ENCODE results near the gene ATAD3C.

The ATAD3C gene

GRCh38 chr1:1438531-1439381 lies 10.7 kb upstream of the ATAD3C start:
- peak overlapping the region; percentile 37 for H2AK5ac ChIP-seq (ENCODE audit: low read length, severe bottlenecking)
- peaks cover 69% of the 10 kb centered on the region for H3K4me1 ChIP-seq (ENCODE audit: control insufficient read depth, insufficient read depth, low read depth, low read length)
- H3K27ac ChIP-seq (ENCODE audit: low read length, poor library complexity, severe bottlenecking) = peak overlapping the region; percentile 88
- peak overlapping the region; percentile 43 for H4K91ac ChIP-seq (ENCODE audit: low read length)
- H3K36me3 ChIP-seq (ENCODE audit: control insufficient read depth in 1 of 2, insufficient read depth in 2 of 2, low read depth in 1 of 2, low read length in 2 of 2) = peaks cover 0 to 52% of the 10 kb centered on the region in 2 experiments
- H2BK120ac ChIP-seq (ENCODE audit: low read depth, low read length) = no peak overlapping the region
- no peak overlapping the region for H2AFZ ChIP-seq (ENCODE audit: low read depth, low read length)
- peaks cover 23% of the 10 kb centered on the region for H3K79me1 ChIP-seq (replicated peaks; ENCODE audit: low read length, poor library complexity, severe bottlenecking)
- 92% methylated on average over 45 of the region's 45 CpGs for WGBS
- H3K4ac ChIP-seq (ENCODE audit: low read depth in 1 of 2, low read length in 2 of 2) = no peak overlapping the region
- H3K23ac ChIP-seq (ENCODE audit: low read length in 2 of 2) = no peak overlapping the region
- H4K8ac ChIP-seq (ENCODE audit: low read length) = no peak overlapping the region
- no peak overlapping the region for H3K4me2 ChIP-seq (ENCODE audit: low read length, poor library complexity, severe bottlenecking)
- H2BK5ac ChIP-seq (ENCODE audit: low read depth, low read length, poor library complexity, severe bottlenecking) = peak overlapping the region; percentile 87
- no peak overlapping the region for H3K4me3 ChIP-seq (ENCODE audit: insufficient read depth in 1 of 2, low read depth in 1 of 2, low read length in 2 of 2)
- no peak overlapping the region for H2BK15ac ChIP-seq (ENCODE audit: low read depth, poor library complexity, severe bottlenecking)
- H3K18ac ChIP-seq (ENCODE audit: low read depth in 1 of 2, low read length in 2 of 2) = no peak overlapping the region
- no peaks in the 10 kb centered on the region for H3K9me3 ChIP-seq (ENCODE audit: control insufficient read depth, low read length)
- H3K9ac ChIP-seq (ENCODE audit: low read length) = no peak overlapping the region
- no peak for DNase-seq
- H2BK12ac ChIP-seq (ENCODE audit: low read length in 2 of 2) = no peak overlapping the region
- no peak overlapping the region for H3K14ac ChIP-seq (ENCODE audit: low read length in 2 of 2)
- peaks cover 0 to 26% of the 10 kb centered on the region in 2 experiments for H3K27me3 ChIP-seq (ENCODE audit: control insufficient read depth in 1 of 2, insufficient read depth in 1 of 2, low read length in 2 of 2)

- Histone ChIP-seq H3K4me2 (ENCODE audit: low read length, poor library complexity, severe bottlenecking) (no peak overlapping the region), H2BK120ac (ENCODE audit: low read depth, low read length) (no peak overlapping the region), H3K4me1 (ENCODE audit: control insufficient read depth, insufficient read depth, low read depth, low read length) (peaks cover 60% of the 10 kb centered on the region), H3K4ac (ENCODE audit: low read depth in 1 of 2, low read length in 2 of 2) (no peak overlapping the region), H3K4me3 (ENCODE audit: insufficient read depth in 1 of 2, low read depth in 1 of 2, low read length in 2 of 2) (no peak overlapping the region), H3K14ac (ENCODE audit: low read length in 2 of 2) (no peak overlapping the region), H2AFZ (ENCODE audit: low read depth, low read length) (no peak overlapping the region), H2BK5ac (ENCODE audit: low read depth, low read length, poor library complexity, severe bottlenecking) (no peak overlapping the region), H4K91ac (ENCODE audit: low read length) (no peak overlapping the region), H2BK15ac (ENCODE audit: low read depth, poor library complexity, severe bottlenecking) (no peak overlapping the region), H3K9me3 (ENCODE audit: control insufficient read depth, low read length) (no peaks in the 10 kb centered on the region), H4K8ac (ENCODE audit: low read length) (no peak overlapping the region), H3K23ac (ENCODE audit: low read length in 2 of 2) (no peak overlapping the region), H3K9ac (ENCODE audit: low read length) (no peak overlapping the region), H3K27me3 (ENCODE audit: control insufficient read depth in 1 of 2, insufficient read depth in 1 of 2, low read length in 2 of 2) (peaks cover 0 to 26% of the 10 kb centered on the region in 2 experiments), H2BK12ac (ENCODE audit: low read length in 2 of 2) (no peak overlapping the region), H3K36me3 (ENCODE audit: control insufficient read depth in 1 of 2, insufficient read depth in 2 of 2, low read depth in 1 of 2, low read length in 2 of 2) (peaks cover 0 to 52% of the 10 kb centered on the region in 2 experiments), H3K79me1 (replicated peaks; ENCODE audit: low read length, poor library complexity, severe bottlenecking) (peaks cover 23% of the 10 kb centered on the region), H3K18ac (ENCODE audit: low read depth in 1 of 2, low read length in 2 of 2) (no peak overlapping the region), H2AK5ac (ENCODE audit: low read length, severe bottlenecking) (no peak overlapping the region), H3K27ac (ENCODE audit: low read length, poor library complexity, severe bottlenecking) (no peak overlapping the region)
- DNase-seq = no peak
- WGBS = 96% methylated on average over 75 of the region's 82 CpGs
Observed at GRCh38 chr1:1439546-1440261, 9.8 kb upstream of the ATAD3C start.

DNA sequence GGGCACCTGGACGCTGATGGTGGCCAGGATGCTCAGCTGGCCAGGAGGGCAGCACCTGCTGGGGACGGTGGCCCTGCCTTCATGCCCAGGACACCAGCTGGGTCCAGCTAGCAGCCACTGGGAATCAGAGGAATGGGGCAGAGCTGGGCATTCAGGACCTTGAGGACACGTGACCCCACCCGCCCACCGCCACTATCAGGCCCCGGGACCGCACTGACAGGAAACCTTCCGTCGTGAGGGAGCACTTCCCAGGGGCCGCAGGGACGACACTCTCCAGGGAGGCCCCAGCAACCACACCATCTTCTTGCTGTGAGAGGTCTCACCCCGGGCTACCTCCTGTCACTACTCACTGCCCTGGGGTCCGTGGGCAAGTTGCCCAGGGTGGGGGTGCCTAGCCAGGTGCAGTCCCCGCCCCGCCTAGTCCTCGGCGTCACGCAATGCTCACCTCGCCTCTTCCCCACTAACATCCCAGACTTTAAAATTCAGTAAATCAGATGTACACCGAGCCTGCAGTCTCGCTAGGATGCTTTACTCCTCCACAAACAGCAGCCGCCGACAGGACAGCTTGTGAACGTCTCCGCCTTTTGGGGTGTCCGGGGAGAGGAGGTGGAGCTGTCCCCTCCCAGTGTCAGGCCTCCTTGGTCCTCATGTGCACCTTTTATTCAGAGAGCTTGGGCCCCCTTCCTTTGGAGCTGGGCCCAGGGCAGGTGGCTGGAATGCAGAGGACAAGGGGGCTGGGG lies 9.1 kb upstream of the ATAD3C start:
- 91% methylated on average over 25 of the region's 26 CpGs for WGBS
- Histone ChIP-seq H3K9me3 (ENCODE audit: control insufficient read depth, low read length) (no peaks in the 10 kb centered on the region), H3K79me1 (replicated peaks; ENCODE audit: low read length, poor library complexity, severe bottlenecking) (peaks cover 23% of the 10 kb centered on the region), H2AFZ (ENCODE audit: low read depth, low read length) (no peak overlapping the region), H3K27me3 (ENCODE audit: control insufficient read depth in 1 of 2, insufficient read depth in 1 of 2, low read length in 2 of 2) (peaks cover 0 to 22% of the 10 kb centered on the region in 2 experiments), H3K4me3 (ENCODE audit: insufficient read depth in 1 of 2, low read depth in 1 of 2, low read length in 2 of 2) (no peak overlapping the region), H2BK15ac (ENCODE audit: low read depth, poor library complexity, severe bottlenecking) (no peak overlapping the region), H2AK5ac (ENCODE audit: low read length, severe bottlenecking) (no peak overlapping the region), H3K18ac (ENCODE audit: low read depth in 1 of 2, low read length in 2 of 2) (no peak overlapping the region), H3K23ac (ENCODE audit: low read length in 2 of 2) (no peak overlapping the region), H2BK12ac (ENCODE audit: low read length in 2 of 2) (peak overlapping the region in 1 of 2 experiments; percentile 26), H3K4me2 (ENCODE audit: low read length, poor library complexity, severe bottlenecking) (no peak overlapping the region), H2BK120ac (ENCODE audit: low read depth, low read length) (no peak overlapping the region), H3K14ac (ENCODE audit: low read length in 2 of 2) (no peak overlapping the region), H4K8ac (ENCODE audit: low read length) (no peak overlapping the region), H3K4me1 (ENCODE audit: control insufficient read depth, insufficient read depth, low read depth, low read length) (peaks cover 53% of the 10 kb centered on the region), H2BK5ac (ENCODE audit: low read depth, low read length, poor library complexity, severe bottlenecking) (no peak overlapping the region), H4K91ac (ENCODE audit: low read length) (no peak overlapping the region), H3K36me3 (ENCODE audit: control insufficient read depth in 1 of 2, insufficient read depth in 2 of 2, low read depth in 1 of 2, low read length in 2 of 2) (peaks cover 0 to 49% of the 10 kb centered on the region in 2 experiments), H3K4ac (ENCODE audit: low read depth in 1 of 2, low read length in 2 of 2) (no peak overlapping the region), H3K9ac (ENCODE audit: low read length) (no peak overlapping the region), H3K27ac (ENCODE audit: low read length, poor library complexity, severe bottlenecking) (no peak overlapping the region)
- DNase-seq = no peak

Data from mesenchymal stem cell (in vitro differentiated cells and primary cell).